ENCODE data around the gene ARFIP1.
A peak's percentile ranks its signal among the peaks of the same experiment; 100 is the strongest.
"Not testable (repeated sequence)": the region's sequence is repeated elsewhere in the genome, so short reads cannot be mapped to it uniquely, and the experiment has no call there.

ARFIP1 gene

GRCh38 chr4:152848508-152848907 lies 68.8 kb downstream of the ARFIP1 start:
- no peak for DNase-seq

GRCh38 chr4:152849350-152849749 lies 69.6 kb downstream of the ARFIP1 start:
- no peak for DNase-seq

DNA sequence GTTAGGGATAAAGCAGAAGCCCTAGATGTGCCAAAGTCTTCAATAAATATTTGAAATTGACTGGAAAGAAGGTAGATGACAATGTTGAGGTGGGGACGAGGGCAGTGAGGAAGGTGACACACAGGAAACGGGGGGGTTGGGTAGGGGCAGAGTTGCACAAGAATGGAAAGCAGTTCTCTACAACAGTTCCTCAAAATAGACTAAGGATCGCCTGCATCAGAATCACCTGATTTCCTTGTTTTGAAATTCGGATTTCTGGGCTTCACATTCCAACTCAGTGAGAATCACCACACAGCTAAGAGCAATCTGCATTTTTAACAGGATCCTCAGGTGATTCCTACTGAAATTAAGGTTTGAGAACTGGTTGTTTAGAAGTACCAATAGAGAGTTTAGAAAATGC lies 70.6 kb downstream of the ARFIP1 start:
- DNase-seq: peak; percentile 37

DNA sequence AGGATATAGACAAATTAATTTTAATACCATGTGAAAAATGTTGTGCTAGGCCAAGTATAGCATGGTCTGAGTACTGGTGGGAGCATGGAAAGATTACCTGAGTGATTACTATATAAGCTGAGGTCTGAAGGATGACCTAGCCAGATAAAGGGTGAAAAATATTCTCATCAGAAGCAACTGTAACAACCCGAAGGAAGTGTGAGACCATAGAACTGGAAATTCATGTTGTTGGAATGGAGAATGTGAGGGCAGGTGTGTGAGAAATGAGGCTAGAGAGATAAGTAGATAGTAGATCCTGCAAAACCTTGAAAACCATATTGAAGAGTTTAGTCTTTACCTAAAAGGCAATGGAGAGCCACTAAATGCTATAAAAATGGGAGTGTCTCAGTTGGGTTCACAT lies 71.5 kb downstream of the ARFIP1 start:
- DNase-seq: no peak

DNA sequence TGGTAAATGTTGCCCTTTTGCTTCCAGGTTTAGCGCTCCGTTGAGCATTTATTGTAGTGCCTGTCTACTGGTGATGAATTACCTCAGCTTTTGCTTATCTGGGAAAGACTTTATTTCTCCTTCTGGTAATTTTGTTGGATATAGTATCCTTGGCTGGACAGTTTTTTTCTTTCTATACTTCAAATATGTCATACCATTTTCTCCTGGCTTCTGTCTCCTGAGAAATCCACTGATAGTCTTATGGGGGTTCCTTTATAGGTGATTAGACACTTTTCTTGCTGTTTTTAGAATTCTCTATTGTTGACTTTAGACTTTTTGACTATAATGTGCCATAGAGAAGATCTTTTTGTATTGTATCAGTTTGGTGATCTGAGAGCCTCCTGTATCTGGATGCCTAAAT lies 73.5 kb downstream of the ARFIP1 start:
- no peak for DNase-seq

GRCh38 chr4:152854016-152854415 lies 74.3 kb downstream of the ARFIP1 start:
- not testable (repeated sequence) for DNase-seq

DNA sequence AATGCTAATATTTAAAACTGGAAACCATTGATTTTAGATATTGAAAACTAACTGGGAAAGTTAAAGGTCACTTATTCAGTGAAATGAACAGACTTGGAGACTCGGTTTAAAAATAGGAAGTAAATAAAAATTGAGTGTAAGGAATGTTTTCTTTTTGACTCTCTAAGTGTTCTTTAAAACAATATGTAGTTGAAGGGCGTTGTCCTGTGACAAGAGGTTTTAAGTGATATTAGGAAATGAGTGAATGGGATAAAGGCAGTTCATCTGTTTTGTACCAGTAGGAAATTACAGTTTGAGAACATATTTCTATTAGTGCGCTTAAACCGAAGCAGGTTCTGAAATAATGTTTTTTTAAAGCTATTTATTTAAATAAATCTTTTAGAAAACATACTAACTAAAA lies 77.2 kb downstream of the ARFIP1 start:
- no peak for DNase-seq

- no peak for DNase-seq
These were observed 79.2 kb downstream of the ARFIP1 start for GRCh38 chr4:152858934-152859333.

DNA sequence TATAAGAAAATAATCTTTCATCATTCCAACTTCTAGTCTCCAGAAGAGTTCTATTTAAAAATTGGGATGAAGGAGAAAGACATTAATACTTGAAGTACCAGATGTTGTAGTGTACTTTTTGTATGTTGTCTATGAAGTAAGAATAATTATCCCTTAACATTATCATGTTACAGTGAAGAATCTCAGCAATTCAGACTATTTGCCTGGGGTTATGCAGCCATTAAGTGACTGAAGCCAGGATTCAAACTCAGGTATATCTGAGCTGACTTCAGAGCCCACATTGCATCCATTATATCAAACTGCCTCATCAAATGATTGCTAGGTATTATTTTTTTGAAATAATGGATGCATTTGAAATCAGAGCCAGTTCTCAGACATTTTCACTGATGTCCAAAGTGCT lies 80.3 kb downstream of the ARFIP1 start:
- no peak for DNase-seq

GRCh38 chr4:152862608-152863007 lies 82.9 kb downstream of the ARFIP1 start:
- no peak for DNase-seq

DNA sequence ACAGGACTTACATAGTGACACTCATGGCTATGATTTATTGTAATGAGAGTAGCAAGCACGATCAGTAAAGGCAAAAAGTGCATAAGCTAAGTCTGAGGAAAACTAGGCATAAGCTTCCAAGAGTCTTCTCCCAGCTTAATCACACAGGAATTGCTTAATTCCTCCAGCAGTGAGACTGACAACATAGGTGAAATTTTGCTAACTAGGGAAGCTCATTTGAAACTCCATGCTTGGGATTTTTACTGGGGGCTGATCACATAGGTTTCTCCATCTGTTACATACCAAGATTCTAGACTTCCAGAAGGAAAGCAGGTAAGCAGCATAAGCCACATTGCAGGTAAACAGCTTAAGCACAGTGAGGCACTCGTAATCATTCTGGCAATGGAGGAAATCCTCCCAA lies 84.6 kb downstream of the ARFIP1 start:
- no peak for DNase-seq

DNA sequence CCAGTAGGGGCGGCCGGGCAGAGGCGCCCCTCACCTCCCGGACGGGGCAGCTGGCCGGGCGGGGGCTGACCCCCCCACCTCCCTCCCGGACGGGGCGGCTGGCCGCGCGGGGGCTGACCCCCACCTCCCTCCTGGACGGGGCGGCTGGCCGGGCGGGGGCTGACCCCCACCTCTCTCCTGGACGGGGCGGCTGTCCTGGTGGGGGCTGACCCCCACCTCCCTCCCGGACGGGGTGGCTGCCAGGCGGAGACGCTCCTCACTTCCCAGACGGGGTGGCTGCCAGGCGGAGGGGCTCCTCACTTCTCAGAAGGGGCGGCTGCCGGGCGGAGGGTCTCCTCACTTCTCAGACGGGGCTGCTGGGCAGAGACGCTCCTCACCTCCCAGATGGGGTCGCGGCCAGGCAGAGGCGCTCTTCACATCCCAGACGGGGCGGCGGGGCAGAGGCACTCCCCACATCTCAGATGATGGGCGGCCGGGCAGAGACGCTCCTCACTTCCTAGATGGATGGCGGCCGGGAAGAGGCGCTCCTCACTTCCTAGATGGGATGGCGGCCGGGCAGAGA lies 86.8 kb downstream of the ARFIP1 start:
- not testable (repeated sequence) for DNase-seq

DNA sequence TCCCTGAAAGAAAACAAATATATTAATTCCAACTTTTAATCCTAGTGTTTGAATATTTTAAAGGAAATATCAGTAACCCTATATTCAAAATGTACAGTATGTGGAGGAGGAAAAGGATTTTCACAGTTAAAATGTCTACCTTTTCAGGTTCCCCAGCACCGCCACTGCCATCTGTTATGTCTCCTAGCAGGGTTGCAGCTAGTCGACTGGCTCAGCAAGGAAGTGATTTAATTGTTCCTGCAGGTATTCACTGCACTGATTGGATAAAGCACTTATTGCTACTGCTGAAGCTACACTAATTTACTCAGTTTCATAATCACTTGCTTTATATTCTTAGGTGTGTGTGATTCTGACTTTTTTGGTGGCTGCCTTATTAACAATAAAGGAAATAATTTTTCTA lies 90.9 kb downstream of the ARFIP1 start:
- DNase-seq: no peak

DNA sequence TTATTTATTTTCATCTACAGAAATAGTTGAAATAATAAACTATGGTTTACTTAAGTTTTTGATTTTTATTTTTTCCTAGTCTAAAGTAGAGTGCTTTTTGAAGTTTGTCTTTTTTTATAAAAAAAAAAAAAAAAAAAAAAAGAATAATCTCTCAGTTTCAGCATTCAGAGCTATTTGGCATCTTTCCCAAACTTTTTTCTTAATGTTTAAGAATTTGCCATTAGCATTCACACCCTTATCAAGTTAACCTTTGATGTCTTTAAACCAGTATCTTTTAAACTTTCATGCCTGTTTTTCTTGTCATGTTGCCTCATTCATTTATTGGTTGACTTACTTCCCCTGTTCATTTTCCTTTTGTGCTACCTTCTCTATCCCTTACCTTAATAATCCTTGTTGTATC lies 95.5 kb downstream of the ARFIP1 start:
- DNase-seq: no peak

- DNase-seq: no peak
These were observed 98.1 kb downstream of the ARFIP1 start for GRCh38 chr4:152877868-152878267.

DNA sequence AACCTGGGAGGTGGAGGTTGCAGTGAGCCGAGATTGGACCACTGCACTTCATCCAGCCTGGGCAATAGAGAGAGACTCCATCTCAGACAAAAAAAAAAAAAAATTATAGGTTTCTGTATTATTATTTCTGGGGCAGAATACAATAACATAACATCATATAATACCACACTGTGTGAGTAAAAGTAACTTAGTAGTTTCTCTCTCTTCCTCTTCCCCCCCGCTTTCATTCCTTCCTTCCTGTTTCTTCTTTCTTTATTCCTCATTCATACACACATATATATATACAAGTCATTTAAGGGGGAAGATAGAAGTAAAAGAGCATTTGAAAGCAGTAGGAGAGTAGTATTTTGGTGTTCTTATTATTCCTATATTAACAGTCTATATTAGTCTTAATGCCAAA lies 100.5 kb downstream of the ARFIP1 start:
- DNase-seq: no peak

DNA sequence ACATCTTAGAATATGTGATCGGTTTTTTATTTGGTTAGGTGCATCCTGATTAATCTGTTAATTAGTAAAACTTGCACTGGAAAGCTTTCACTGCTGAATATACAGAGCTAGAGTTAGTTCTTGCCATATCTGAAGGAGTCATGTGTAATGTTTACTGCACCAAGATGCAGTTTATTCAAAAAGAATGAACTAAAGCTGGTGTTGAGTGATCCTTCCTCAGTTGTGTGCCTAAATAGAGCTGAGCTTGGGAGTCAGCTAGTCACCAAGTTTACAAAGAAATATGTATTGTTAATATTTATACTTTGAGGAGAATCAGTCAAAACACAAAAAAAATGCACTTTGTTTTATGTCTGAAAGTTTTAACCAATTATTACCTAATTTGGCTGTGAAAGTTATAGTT lies 102.2 kb downstream of the ARFIP1 start:
- no peak for DNase-seq

GRCh38 chr4:152885185-152885584 lies 105.4 kb downstream of the ARFIP1 start:
- no peak for DNase-seq

GRCh38 chr4:152886201-152886600 lies 106.4 kb downstream of the ARFIP1 start:
- no peak for DNase-seq

GRCh38 chr4:152887981-152888380 lies 108.2 kb downstream of the ARFIP1 start:
- no peak for DNase-seq

DNA sequence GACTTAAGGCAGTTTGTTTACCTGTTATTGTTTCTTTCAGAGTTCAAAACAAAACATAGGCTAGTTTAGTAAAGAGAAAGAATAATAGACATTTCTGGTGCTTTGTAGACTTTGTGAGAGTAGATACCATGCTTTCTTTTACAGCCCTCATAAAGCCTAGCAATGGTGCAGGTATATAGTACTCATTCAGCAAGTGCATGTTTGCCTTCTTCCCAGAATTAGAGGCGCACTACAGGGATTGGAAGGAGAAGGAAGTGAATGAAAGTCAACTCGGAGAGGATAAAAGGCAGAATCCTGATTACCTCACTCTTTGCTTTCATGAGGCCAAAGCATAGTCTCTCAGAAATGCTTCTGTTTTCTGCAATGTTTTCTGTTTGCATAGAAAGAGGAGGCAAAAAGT lies 113.2 kb downstream of the ARFIP1 start:
- no peak for DNase-seq

DNA sequence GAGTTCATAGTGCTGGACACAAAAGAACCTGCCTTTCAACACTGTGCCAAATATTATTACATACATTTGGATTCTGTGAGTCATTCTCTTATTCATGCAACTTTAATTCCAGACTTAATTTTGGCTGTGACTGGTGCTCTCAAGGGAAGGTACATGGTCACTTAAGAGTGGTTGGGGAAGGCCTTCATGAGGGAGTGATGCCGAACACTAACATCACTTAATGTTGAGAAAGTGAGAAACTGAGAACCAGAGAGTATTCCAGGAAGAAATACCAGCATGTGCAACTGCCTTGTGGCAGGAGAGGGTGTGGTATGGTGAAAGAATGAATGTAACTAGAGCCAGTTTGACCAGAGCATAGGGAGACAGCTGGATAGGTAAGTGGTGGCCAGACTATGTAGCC lies 114.9 kb downstream of the ARFIP1 start:
- DNase-seq: no peak

DNA sequence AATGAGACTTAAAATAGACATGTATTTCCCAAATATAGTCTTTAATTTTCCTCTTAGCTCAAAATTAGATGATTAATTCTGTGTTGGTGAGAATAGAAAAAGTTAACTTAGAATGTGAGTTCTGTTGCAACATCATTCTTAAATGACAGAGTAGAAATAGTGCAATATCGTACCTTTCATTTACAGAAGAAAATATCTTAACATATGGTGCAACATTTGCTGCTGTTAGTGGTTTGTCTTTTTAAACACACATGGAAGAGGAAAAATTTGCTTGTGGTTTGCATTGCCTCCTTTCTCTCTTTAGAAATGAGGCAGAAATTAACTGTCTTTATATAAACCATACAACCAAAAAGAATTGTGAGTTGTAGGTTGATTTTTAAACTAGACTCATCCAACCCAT lies 117.1 kb downstream of the ARFIP1 start:
- no peak for DNase-seq

GRCh38 chr4:152898133-152898532 lies 118.4 kb downstream of the ARFIP1 start:
- not testable (repeated sequence) for DNase-seq

- no peak for DNase-seq
These were observed 118.9 kb downstream of the ARFIP1 start for GRCh38 chr4:152898606-152899005.

GRCh38 chr4:152900395-152900794 lies 120.6 kb downstream of the ARFIP1 start:
- DNase-seq: no peak
